Right atrium auricular region (tissue), 2 donors: ENCODE data around the gene NME2. TPM values are rescaled to one million over a fixed set of nuclear protein-coding genes. Genes with fewer than 3 reads are reported as not detected.

Source experiments
- DNase-seq: peaks from one replicate; pipeline ENCODE4 v3.0.0-alpha.2; 2019; ENCODE audit warnings: low spot score
- H3K27ac ChIP-seq, 2 donors: fragments of 200-600 bp; sonication (generic); 1 replicate in 1 of 2; 2 replicates in 1 of 2; pipeline ENCODE4 v1.5.1; 2016 to 2019
- H3K27me3 ChIP-seq, 2 donors: fragments of 200-600 bp; sonication (generic); one replicate each; pipeline versions ENCODE4 v1.5.1 to v1.6.0; 2017 to 2019
- H3K36me3 ChIP-seq: fragments of 200-600 bp; sonication (generic); one replicate; pipeline ENCODE4 v1.5.1; 2016
- H3K4me1 ChIP-seq, 2 donors: fragments of 200-600 bp; sonication (generic); one replicate each; pipeline versions ENCODE4 v1.5.1 to v1.6.0; 2017 to 2019
- H3K4me3 ChIP-seq, 2 donors: fragments of 200-600 bp; sonication (generic); 1 replicate in 1 of 2; 2 replicates in 1 of 2; pipeline ENCODE4 v1.5.1; 2017 to 2019; ENCODE audit warnings: mild to moderate bottlenecking in 1 of 2, moderate library complexity in 1 of 2
- H3K9me3 ChIP-seq, 2 donors: fragments of 200-600 bp; sonication (generic); one replicate each; pipeline ENCODE4 v1.5.1; 2019
- CTCF ChIP-seq, 2 donors: fragments of 200-600 bp; sonication (generic); IDR thresholded peaks; one replicate each; pipeline ENCODE4 v1.5.1; 2019; ENCODE audit warnings: antibody characterized with exemption in 2 of 2
- total RNA-seq, 2 donors: library from RNA; depleted of rRNA; stranded (reverse); fragments of >200 nt; gene quantifications; one replicate each; pipeline ENCODE4 v1.1.0, GENCODE V29; 2016

NME2 gene
- total RNA-seq: 100 to 1,000 TPM; 290 to 306 TPM

DNA sequence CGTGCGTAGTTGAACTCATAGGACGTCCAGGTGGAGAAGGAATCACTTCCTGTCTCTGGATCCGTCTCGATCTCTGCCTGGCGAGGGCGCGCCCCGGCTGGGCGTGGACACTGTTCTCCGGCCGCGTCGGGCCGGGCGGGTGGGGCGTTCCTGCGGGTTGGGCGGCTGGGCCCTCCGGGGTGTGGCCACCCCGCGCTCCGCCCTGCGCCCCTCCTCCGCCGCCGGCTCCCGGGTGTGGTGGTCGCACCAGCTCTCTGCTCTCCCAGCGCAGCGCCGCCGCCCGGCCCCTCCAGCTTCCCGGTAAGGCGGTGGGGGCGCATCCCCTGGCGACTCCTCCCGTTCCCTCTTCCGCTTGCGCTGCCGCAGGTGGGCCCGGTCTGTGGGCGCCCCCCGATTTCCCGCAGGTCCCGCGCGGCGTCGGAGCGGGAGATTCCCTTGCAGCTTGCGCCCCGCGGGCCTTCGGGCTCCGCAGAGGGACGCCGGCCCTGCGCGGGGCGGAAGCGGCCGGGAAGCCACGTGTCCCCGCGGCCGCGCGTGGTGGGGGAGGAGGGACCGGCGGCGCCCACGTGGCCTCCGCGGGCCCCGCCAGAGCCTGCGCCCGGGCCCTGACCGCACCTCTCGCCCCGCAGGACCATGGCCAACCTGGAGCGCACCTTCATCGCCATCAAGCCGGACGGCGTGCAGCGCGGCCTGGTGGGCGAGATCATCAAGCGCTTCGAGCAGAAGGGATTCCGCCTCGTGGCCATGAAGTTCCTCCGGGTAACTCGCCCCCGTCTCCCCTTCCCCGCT, at the start of gene NME2:
Gene NME2, plus strand, starts transcription at position 214 of the 789 bp plus-strand sequence. Its CDS starts 420 bp downstream, at position 634.
- peak; percentile 92 for DNase-seq
- H3K27me3 ChIP-seq: no peaks in the 10 kb centered on the region

DNA sequence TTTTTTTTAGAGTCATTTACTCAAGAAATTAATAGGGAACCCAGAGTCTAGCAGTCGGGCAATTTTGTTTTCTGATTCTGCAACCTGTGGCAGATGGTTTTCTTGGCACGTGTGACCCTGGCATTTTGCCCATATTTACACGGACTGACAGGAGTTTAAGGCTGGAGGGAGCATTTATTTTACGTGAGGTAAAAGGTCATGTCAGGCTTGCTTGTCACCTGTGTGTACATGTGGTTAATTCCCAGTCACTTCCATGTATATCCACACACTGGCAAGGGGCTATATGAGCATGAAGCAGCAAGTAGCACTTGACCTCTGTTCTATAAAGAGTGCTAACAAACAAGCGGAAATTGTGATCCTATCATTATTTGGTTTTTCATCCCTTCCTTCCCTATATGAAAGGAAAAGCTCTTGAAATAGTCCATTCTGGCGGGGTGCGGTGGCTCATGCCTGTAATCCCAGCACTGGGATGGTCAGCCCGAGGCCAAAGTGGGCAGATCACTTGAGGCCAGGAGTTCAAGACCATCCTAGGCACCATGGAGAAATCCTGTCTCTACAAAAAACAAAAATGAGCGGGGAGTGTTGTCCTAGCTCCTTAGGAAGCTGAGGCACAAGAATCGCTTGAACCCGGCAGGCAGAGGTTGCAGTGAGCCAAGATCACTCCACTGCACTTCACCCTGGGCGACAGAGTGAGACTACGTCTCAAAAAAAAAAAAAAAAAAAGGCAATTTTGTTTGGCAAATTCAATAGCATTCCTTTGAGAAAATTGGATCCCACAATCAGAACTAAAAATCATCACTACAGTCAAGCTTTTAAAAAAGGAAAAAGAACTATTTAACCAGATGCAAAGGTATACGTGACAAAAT, 47.6 kb upstream of the NME2 start:
- DNase-seq: no peak
- TF ChIP-seq CTCF (IDR thresholded peaks at IDR 0.05): no peak
- H3K4me3 ChIP-seq: peak overlapping the region; percentile 93 to 97
- H3K27ac ChIP-seq: peak overlapping the region; percentile 100
- H3K36me3 ChIP-seq: no peaks in the 10 kb centered on the region
- H3K27me3 ChIP-seq: no peaks in the 10 kb centered on the region
- no peaks in the 10 kb centered on the region for H3K9me3 ChIP-seq
- peaks cover 0 to 37% of the 10 kb centered on the region in 2 donors for H3K4me1 ChIP-seq

More for the DNA sequence above, at the start of gene NME2:
- Histone ChIP-seq H3K4me3 (peak within 1 kb of the TSS; percentile 83 to 96), H3K36me3 (peaks cover 49% of the 10 kb centered on the region), H3K27ac (peak within 1 kb of the TSS; percentile 90 to 99), H3K9me3 (no peaks in the 10 kb centered on the region), H3K4me1 (peaks cover 0 to 19% of the 10 kb centered on the region in 2 donors)
- TF ChIP-seq CTCF (IDR thresholded peaks at IDR 0.05): no peak

GRCh38 chr17:51119415-51120356, 46.5 kb upstream of the NME2 start:
- H3K9me3 ChIP-seq: no peaks in the 10 kb centered on the region
- no peaks in the 10 kb centered on the region for H3K27me3 ChIP-seq
- DNase-seq: peak; percentile 63
- H3K4me1 ChIP-seq: peaks cover 0 to 37% of the 10 kb centered on the region in 2 donors
- peak overlapping the region; percentile 100 for H3K27ac ChIP-seq
- peak overlapping the region; percentile 93 to 97 for H3K4me3 ChIP-seq
- H3K36me3 ChIP-seq: no peaks in the 10 kb centered on the region
- TF ChIP-seq CTCF (IDR thresholded peaks at IDR 0.05): peak in 1 of 2 donors; percentile 52

DNA sequence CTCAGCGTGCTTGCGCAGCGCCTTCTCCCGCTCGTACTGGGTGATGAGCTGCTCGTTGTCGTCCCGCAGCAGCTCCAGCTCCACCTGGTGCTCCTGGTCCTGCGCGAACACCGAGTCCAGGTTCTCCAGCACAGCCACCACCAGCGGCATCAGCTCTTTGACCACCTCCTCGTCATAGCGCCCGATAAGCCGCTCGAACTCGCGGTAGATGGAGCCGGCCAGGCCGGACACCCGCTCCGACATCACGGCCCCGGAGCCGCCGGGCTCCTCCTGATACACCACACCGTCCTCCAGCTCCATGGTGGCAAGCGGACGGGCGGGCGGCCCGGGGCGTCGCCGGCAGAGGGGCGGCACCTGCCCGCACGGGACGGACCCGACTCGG, 45.9 kb upstream of the NME2 start:
- H3K27ac ChIP-seq: peak overlapping the region; percentile 100
- H3K36me3 ChIP-seq: no peaks in the 10 kb centered on the region
- no peak for TF ChIP-seq CTCF (IDR thresholded peaks at IDR 0.05)
- DNase-seq: peak; percentile 70
- peaks cover 0 to 37% of the 10 kb centered on the region in 2 donors for H3K4me1 ChIP-seq
- no peaks in the 10 kb centered on the region for H3K27me3 ChIP-seq
- H3K4me3 ChIP-seq: peak overlapping the region; percentile 93 to 97
- H3K9me3 ChIP-seq: no peaks in the 10 kb centered on the region
